H9 (cell line): ENCODE results near the gene TIAM1. TPM values are rescaled to one million over a fixed set of nuclear protein-coding genes. Genes with fewer than 3 reads are reported as not detected.

ENCODE experiments used
- DNase-seq: peaks from one replicate; pipeline ENCODE4 v3.0.0-alpha.2; 2017
- H2AFZ ChIP-seq: one replicate; pipeline ENCODE4 v1.6.1; 2013; ENCODE audit warnings: mild to moderate bottlenecking, low read length, control low read depth, moderate library complexity
- H2AK5ac ChIP-seq: 2 replicates; pipeline ENCODE4 v1.6.1; 2013; ENCODE audit warnings: low read length, control low read depth, mixed read lengths; ENCODE audit not compliant: insufficient read length
- H2BK120ac ChIP-seq: one replicate; pipeline ENCODE4 v1.6.1; 2013; ENCODE audit warnings: low read depth, mild to moderate bottlenecking, low read length, control low read depth, inconsistent platforms; ENCODE audit not compliant: poor library complexity, severe bottlenecking
- H2BK12ac ChIP-seq: 2 replicates; pipeline ENCODE4 v1.6.1; 2013; ENCODE audit warnings: low read length, control low read depth, mixed read lengths, low read depth; ENCODE audit not compliant: insufficient read length
- H2BK15ac ChIP-seq: 2 replicates; pipeline ENCODE4 v1.6.1; 2013; ENCODE audit warnings: low read depth, low read length, control low read depth
- H2BK20ac ChIP-seq: one replicate; pipeline ENCODE4 v1.6.1; 2013; ENCODE audit warnings: low read depth, mild to moderate bottlenecking, low read length, control low read depth, inconsistent platforms; ENCODE audit not compliant: poor library complexity, severe bottlenecking
- H2BK5ac ChIP-seq: 2 replicates; pipeline ENCODE4 v1.6.1; 2013; ENCODE audit warnings: low read length, control low read depth, mixed read lengths; ENCODE audit not compliant: insufficient read length
- H3K14ac ChIP-seq: 2 replicates; pipeline ENCODE4 v1.6.1; 2013; ENCODE audit warnings: low read length, control low read depth; ENCODE audit not compliant: insufficient read depth
- H3K18ac ChIP-seq: 2 replicates; pipeline ENCODE4 v1.6.1; 2013; ENCODE audit warnings: low read depth, mild to moderate bottlenecking, mixed read lengths, low read length, control low read depth; ENCODE audit not compliant: insufficient read length
- H3K23ac ChIP-seq: 2 replicates; pipeline ENCODE4 v1.6.1; 2013; ENCODE audit warnings: low read length, control low read depth, mixed read lengths, low read depth; ENCODE audit not compliant: insufficient read length
- H3K23me2 ChIP-seq: 2 replicates; pipeline ENCODE4 v1.6.1; 2013; ENCODE audit warnings: low read depth, mild to moderate bottlenecking, mixed read lengths, low read length, control low read depth; ENCODE audit not compliant: insufficient read length, poor library complexity, severe bottlenecking
- H3K27ac ChIP-seq: 2 replicates; pipeline ENCODE4 v1.5.1; 2013; ENCODE audit warnings: low read length, control low read depth, mixed read lengths, low read depth; ENCODE audit not compliant: insufficient read length
- H3K27me3 ChIP-seq: 2 replicates; pipeline ENCODE4 v1.6.1; 2013; ENCODE audit warnings: low read length, control low read depth, inconsistent platforms; ENCODE audit not compliant: insufficient read depth
- H3K4ac ChIP-seq: 2 replicates; pipeline ENCODE4 v1.6.1; 2013; ENCODE audit warnings: low read depth, mild to moderate bottlenecking, control low read depth, inconsistent platforms, low read length, moderate library complexity
- H3K4me1 ChIP-seq: 2 replicates; pipeline ENCODE4 v1.6.1; 2013; ENCODE audit warnings: low read length, control low read depth, inconsistent platforms; ENCODE audit not compliant: insufficient read depth
- H3K4me2 ChIP-seq: 2 replicates; pipeline ENCODE4 v1.6.1; 2013; ENCODE audit warnings: low read length, control low read depth, mixed read lengths; ENCODE audit not compliant: insufficient read length, insufficient read depth
- H3K56ac ChIP-seq: 2 replicates; pipeline ENCODE4 v1.6.1; 2013; ENCODE audit warnings: low read depth, mild to moderate bottlenecking, mixed read lengths, low read length, control low read depth; ENCODE audit not compliant: insufficient read length
- H3K79me1 ChIP-seq: 2 replicates; pipeline ENCODE4 v1.6.1; 2013; ENCODE audit warnings: low read depth, mild to moderate bottlenecking, moderate library complexity, low read length, control low read depth, inconsistent platforms; ENCODE audit not compliant: insufficient read depth, poor library complexity, severe bottlenecking
- H3K79me2 ChIP-seq: 2 replicates; pipeline ENCODE4 v1.6.1; 2013; ENCODE audit warnings: low read length, control low read depth, inconsistent platforms; ENCODE audit not compliant: insufficient read depth
- H3K9ac ChIP-seq: 2 replicates; pipeline ENCODE4 v1.6.1; 2013; ENCODE audit warnings: low read length, control low read depth, mixed read lengths; ENCODE audit not compliant: insufficient read length; ENCODE audit errors: extremely low read depth
- H3K9me3 ChIP-seq: one replicate; pipeline ENCODE4 v1.6.1; 2013; ENCODE audit warnings: low read depth, low read length, inconsistent platforms; ENCODE audit not compliant: control insufficient read depth
- H3T11ph ChIP-seq: one replicate; pipeline ENCODE4 v1.6.1; 2013; ENCODE audit warnings: mild to moderate bottlenecking, low read length, control low read depth, inconsistent platforms
- H4K20me1 ChIP-seq: one replicate; pipeline ENCODE4 v1.6.1; 2013; ENCODE audit not compliant: control insufficient read depth, insufficient read length, insufficient read depth
- H4K5ac ChIP-seq: 2 replicates; pipeline ENCODE4 v1.6.1; 2013; ENCODE audit warnings: low read depth, mild to moderate bottlenecking, mixed read lengths, low read length, control low read depth; ENCODE audit not compliant: insufficient read length
- H4K8ac ChIP-seq: replicated peaks from 2 replicates; pipeline ENCODE4 v1.6.1; 2013; ENCODE audit warnings: low read length, control low read depth, mixed read lengths, low read depth; ENCODE audit not compliant: insufficient read length
- H4K91ac ChIP-seq: 2 replicates; pipeline ENCODE4 v1.6.1; 2013; ENCODE audit warnings: low read depth, mild to moderate bottlenecking, moderate library complexity, mixed read lengths, low read length, control low read depth; ENCODE audit not compliant: insufficient read length
- H3K27ac Mint-ChIP-seq, 3 experiments: 2 replicates in 2 of 3; 3 replicates in 1 of 3; pipeline ENCODE4 v1.8.0; 2020 to 2021; ENCODE audit warnings: mixed read lengths in 3 of 3, mild to moderate bottlenecking in 1 of 3, moderate library complexity in 1 of 3
- H3K27me3 Mint-ChIP-seq: 2 replicates; pipeline ENCODE4 v1.8.0; 2021; ENCODE audit warnings: low read depth, mild to moderate bottlenecking, moderate library complexity, mixed read lengths
- H3K36me3 Mint-ChIP-seq, 3 experiments: 2 replicates in 2 of 3; 3 replicates in 1 of 3; pipeline ENCODE4 v1.8.0; 2020 to 2021; ENCODE audit warnings: low read depth in 3 of 3, mixed read lengths in 3 of 3; ENCODE audit not compliant: insufficient read depth in 1 of 3
- H3K4me1 Mint-ChIP-seq, 2 experiments: 2 replicates each; pipeline ENCODE4 v1.8.0; 2020; ENCODE audit warnings: mixed read lengths in 2 of 2
- H3K4me3 Mint-ChIP-seq, 2 experiments: 2 replicates in 1 of 2; 3 replicates in 1 of 2; pipeline ENCODE4 v1.8.0; 2020 to 2021; ENCODE audit warnings: mild to moderate bottlenecking in 2 of 2, mixed read lengths in 2 of 2, moderate library complexity in 1 of 2
- H3K9me3 Mint-ChIP-seq, 2 experiments: 2 replicates in 1 of 2; 3 replicates in 1 of 2; pipeline ENCODE4 v1.8.0; 2020; ENCODE audit warnings: mild to moderate bottlenecking in 2 of 2, mixed read lengths in 2 of 2, moderate library complexity in 1 of 2
- CTCF ChIP-seq: fragments of 200-600 bp; sonication (generic); conservative IDR thresholded peaks from 3 replicates; pipeline ENCODE4 v1.8.0; 2021; ENCODE audit warnings: antibody characterized with exemption, mild to moderate bottlenecking
- WGBS: extraction: QIAGEN DNeasy Blood & Tissue Kit; methylation state at CpG from one replicate; pipeline ENCODE4 v1.1.7; 2013; ENCODE audit warnings: missing lambda C conversion rate, low lambda C conversion rate, mixed read lengths; ENCODE audit not compliant: insufficient read length; ENCODE audit errors: extremely low coverage; 5-methylcytosine and 5-hydroxymethylcytosine counted together
- total RNA-seq: library from RNA; stranded (reverse); gene quantifications from 2 replicates; pipeline ENCODE4 v1.2.1, GENCODE V29; 2021

The TIAM1 gene
- total RNA-seq, 1 experiment from 2014 or later, result 23.1 TPM

GRCh38 chr21:31298618-31299269, 45.3 kb downstream of the TIAM1 start:
- Histone ChIP-seq H3K4me2 (no peak overlapping the region), H3K27ac (no peak overlapping the region), H4K5ac (no peak overlapping the region), H3K79me1 (no peaks in the 10 kb centered on the region), H2BK5ac (no peak overlapping the region), H2BK12ac (no peak overlapping the region), H4K20me1 (no peaks in the 10 kb centered on the region), H3K9ac (no peak overlapping the region), H3K9me3 (no peaks in the 10 kb centered on the region), H4K91ac (no peak overlapping the region), H3K4me1 (no peaks in the 10 kb centered on the region), H3K4ac (no peak overlapping the region), H2AK5ac (no peak overlapping the region), H3K18ac (no peak overlapping the region), H3K23ac (no peak overlapping the region), H2BK20ac (no peak overlapping the region), H2AFZ (no peak overlapping the region), H3K27me3 (no peaks in the 10 kb centered on the region), H2BK15ac (no peak overlapping the region), H3K14ac (no peak overlapping the region), H3K56ac (no peak overlapping the region), H4K8ac (no peak overlapping the region), H2BK120ac (no peak overlapping the region), H3K23me2 (no peaks in the 10 kb centered on the region), H3K79me2 (no peaks in the 10 kb centered on the region), H3T11ph (no peak overlapping the region)
- Mint-ChIP-seq H3K36me3 (no peaks in the 10 kb centered on the region), H3K9me3 (no peaks in the 10 kb centered on the region), H3K4me3 (no peak overlapping the region), H3K27me3 (no peaks in the 10 kb centered on the region), H3K27ac (peak overlapping the region in 1 of 3 experiments; percentile 54; a peak in 1 of 7 replicates), H3K4me1 (peaks cover 9 to 16% of the 10 kb centered on the region in 2 experiments)
- no peak for DNase-seq
- WGBS, result no CpG with 5 or more reads among the region's 6 CpGs
- TF ChIP-seq CTCF, result no peak
